Nephron progenitor cell (in vitro differentiated cells): ENCODE results near the gene PDZD2.

ENCODE experiments used
- DNase-seq: peaks from one replicate; pipeline ENCODE4 v3.0.0; 2021
- H3K27ac Mint-ChIP-seq: 2 replicates; pipeline ENCODE4 v1.8.0; 2021; ENCODE audit warnings: mild to moderate bottlenecking, moderate library complexity, mixed read lengths
- H3K27me3 Mint-ChIP-seq: 2 replicates; pipeline ENCODE4 v1.8.0; 2021; ENCODE audit warnings: mild to moderate bottlenecking, low read depth, mixed read lengths; ENCODE audit not compliant: poor library complexity
- H3K36me3 Mint-ChIP-seq: 2 replicates; pipeline ENCODE4 v1.8.0; 2021; ENCODE audit warnings: low read depth, mixed read lengths
- H3K4me1 Mint-ChIP-seq: 2 replicates; pipeline ENCODE4 v1.8.0; 2021; ENCODE audit warnings: mixed read lengths
- H3K4me3 Mint-ChIP-seq: 2 replicates; pipeline ENCODE4 v1.8.0; 2021; ENCODE audit warnings: mild to moderate bottlenecking, moderate library complexity, mixed read lengths
- H3K9me3 Mint-ChIP-seq: 2 replicates; pipeline ENCODE4 v1.8.0; 2021; ENCODE audit warnings: mild to moderate bottlenecking, moderate library complexity, mixed read lengths
- CTCF ChIP-seq: fragments of 200-600 bp; sonication (generic); IDR thresholded peaks from 2 replicates; pipeline ENCODE4 v1.5.0; 2021; ENCODE audit warnings: antibody characterized with exemption

The PDZD2 gene

DNA sequence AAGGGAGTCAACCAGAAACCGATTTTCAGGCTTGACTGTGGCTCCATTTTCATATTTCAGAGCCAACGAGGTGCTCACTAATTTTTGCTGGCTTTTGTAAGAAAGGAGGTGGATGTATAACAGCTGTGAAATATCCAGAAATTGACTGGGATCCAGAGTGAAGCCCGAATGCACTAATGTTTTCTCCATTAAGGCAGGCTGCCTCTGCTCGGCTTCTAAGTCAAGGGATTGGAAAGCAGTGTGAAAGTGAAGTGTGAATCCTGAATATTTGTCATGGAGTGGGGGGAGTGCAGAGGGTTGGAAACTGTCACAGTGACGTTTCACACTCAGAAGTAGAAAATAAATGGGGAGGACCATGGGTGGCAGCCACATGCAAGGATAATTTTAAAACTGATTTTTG, 297.8 kb downstream of the PDZD2 start:
- H3K27ac Mint-ChIP-seq, result no peak overlapping the region
- no peak overlapping the region for H3K4me3 Mint-ChIP-seq
- peaks cover 11% of the 10 kb centered on the region for H3K27me3 Mint-ChIP-seq

GRCh38 chr5:31937226-31937625, 298.3 kb downstream of the PDZD2 start:
- Mint-ChIP-seq H3K4me3 (no peak overlapping the region), H3K27ac (no peak overlapping the region), H3K4me1 (peaks cover 28% of the 10 kb centered on the region), H3K36me3 (no peaks in the 10 kb centered on the region), H3K27me3 (peaks cover 11% of the 10 kb centered on the region), H3K9me3 (no peaks in the 10 kb centered on the region)
- DNase-seq, result no peak
- no peak for TF ChIP-seq CTCF

More for the DNA sequence above, 297.8 kb downstream of the PDZD2 start:
- Mint-ChIP-seq H3K9me3 (no peaks in the 10 kb centered on the region), H3K4me1 (peaks cover 23% of the 10 kb centered on the region), H3K36me3 (no peaks in the 10 kb centered on the region)
- TF ChIP-seq CTCF, result no peak
- DNase-seq, result no peak

DNA sequence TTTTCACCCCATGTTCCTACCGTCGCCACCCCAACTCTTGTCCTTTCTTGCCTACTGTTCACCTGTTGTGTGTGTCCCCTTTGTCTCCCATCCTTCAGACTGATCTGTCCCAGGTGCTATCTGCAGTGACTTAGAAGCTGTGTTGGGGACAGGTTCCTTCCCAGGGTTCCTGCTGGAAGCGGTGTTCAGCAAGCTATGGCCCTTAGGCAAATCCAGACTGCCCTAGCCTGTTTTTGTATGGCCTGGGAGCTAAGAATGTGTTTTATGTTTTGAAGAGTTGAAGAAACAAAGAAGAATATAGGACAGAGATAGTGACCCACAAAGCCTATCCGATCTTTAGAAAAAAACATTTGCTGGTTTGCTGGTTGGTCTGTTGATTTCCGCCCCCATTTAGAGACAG, 298.8 kb downstream of the PDZD2 start:
- Mint-ChIP-seq H3K4me1 (peaks cover 33% of the 10 kb centered on the region), H3K36me3 (no peaks in the 10 kb centered on the region), H3K27ac (peak overlapping the region; percentile 55), H3K27me3 (peaks cover 11% of the 10 kb centered on the region), H3K4me3 (no peak overlapping the region), H3K9me3 (no peaks in the 10 kb centered on the region)
- no peak for TF ChIP-seq CTCF
- no peak for DNase-seq

DNA sequence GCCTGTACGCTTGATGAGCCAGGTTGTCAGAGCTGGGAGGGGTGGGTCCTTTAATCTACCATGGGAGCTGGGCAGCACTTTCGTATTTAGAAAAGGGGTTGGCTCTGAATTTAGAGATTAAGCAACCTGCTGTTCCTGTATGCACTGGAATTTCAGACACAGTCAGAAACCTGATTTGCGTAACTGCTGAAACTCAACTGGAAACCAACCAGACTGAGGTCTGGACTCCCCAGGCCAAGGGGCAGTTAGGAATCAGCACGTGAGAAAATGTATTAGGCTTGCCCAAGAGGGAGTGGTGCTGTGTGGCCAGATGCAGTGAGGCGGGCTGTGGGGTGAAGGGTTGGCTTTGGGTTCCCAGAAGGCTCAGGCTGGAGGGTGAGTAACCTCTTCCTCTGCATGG, 300.2 kb downstream of the PDZD2 start:
- Mint-ChIP-seq H3K36me3 (no peaks in the 10 kb centered on the region), H3K27ac (no peak overlapping the region), H3K4me1 (peaks cover 33% of the 10 kb centered on the region), H3K9me3 (no peaks in the 10 kb centered on the region), H3K27me3 (peaks cover 8% of the 10 kb centered on the region), H3K4me3 (no peak overlapping the region)
- TF ChIP-seq CTCF, result no peak
- no peak for DNase-seq

GRCh38 chr5:31941151-31941755, 302.3 kb downstream of the PDZD2 start:
- H3K9me3 Mint-ChIP-seq, result no peaks in the 10 kb centered on the region
- peaks cover 3% of the 10 kb centered on the region for H3K27me3 Mint-ChIP-seq
- H3K4me1 Mint-ChIP-seq, result peaks cover 25% of the 10 kb centered on the region
- TF ChIP-seq CTCF, result no peak
- H3K36me3 Mint-ChIP-seq, result no peaks in the 10 kb centered on the region
- no peak overlapping the region for H3K27ac Mint-ChIP-seq
- no peak overlapping the region for H3K4me3 Mint-ChIP-seq
- no peak for DNase-seq

DNA sequence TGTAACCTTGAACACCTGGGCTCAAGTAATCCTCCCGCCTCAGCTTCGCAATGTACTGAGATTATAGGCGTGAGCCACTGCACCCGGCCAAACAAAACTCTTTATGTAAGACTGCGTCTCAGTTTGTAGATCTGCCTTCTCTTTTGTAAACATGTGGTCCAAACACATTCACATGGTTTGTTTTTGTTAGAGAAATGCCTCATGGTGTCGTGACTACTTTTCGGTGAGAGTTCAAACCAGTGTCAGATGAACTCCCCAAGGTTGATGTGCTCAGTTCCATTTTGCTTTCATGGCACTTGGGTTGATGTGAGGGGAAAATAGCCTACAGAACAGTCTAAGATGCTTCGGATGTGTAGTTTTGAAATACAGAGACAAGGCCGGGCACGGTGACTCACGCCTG, 303.6 kb downstream of the PDZD2 start:
- H3K27me3 Mint-ChIP-seq, result peaks cover 6% of the 10 kb centered on the region
- TF ChIP-seq CTCF, result no peak
- H3K9me3 Mint-ChIP-seq, result no peaks in the 10 kb centered on the region
- H3K4me3 Mint-ChIP-seq, result no peak overlapping the region
- no peak for DNase-seq
- peaks cover 17% of the 10 kb centered on the region for H3K4me1 Mint-ChIP-seq
- H3K27ac Mint-ChIP-seq, result no peak overlapping the region
- no peaks in the 10 kb centered on the region for H3K36me3 Mint-ChIP-seq
